ENCODE measurements around the gene RPP25L.

RPP25L gene

GRCh38 chr9:34580358-34580757 lies 31.5 kb downstream of the RPP25L start:
- TF ChIP-seq CTCF (IDR thresholded peaks at IDR 0.05; ENCODE audit: insufficient read depth, low read length) (no peak), SPI1 (IDR thresholded peaks at IDR 0.05; ENCODE audit: borderline replicate concordance, low read depth) (no peak), POLR2AphosphoS5 (IDR thresholded peaks at IDR 0.05; ENCODE audit: low read depth) (no peak), REST (IDR thresholded peaks at IDR 0.05; ENCODE audit: insufficient replicate concordance, low read depth) (no peak), GABPA (IDR thresholded peaks at IDR 0.05; ENCODE audit: low read depth) (no peak)
- Histone ChIP-seq H3K27ac (replicated peaks) (no peak overlapping the region), H3K4me3 (replicated peaks; ENCODE audit: insufficient read depth, low read length) (no peak overlapping the region), H3K27me3 (ENCODE audit: insufficient read depth, poor library complexity, severe bottlenecking) (peaks cover 46% of the 10 kb centered on the region)
- no peak for DNase-seq (ENCODE audit: low read depth in 1 of 2, low spot score in 1 of 2)

- TF ChIP-seq SPI1 (IDR thresholded peaks at IDR 0.05; ENCODE audit: borderline replicate concordance, low read depth): no peak
- H3K27ac ChIP-seq (replicated peaks): no peak overlapping the region
- H3K4me3 ChIP-seq (replicated peaks; ENCODE audit: insufficient read depth, low read length): no peak overlapping the region
- peaks cover 48% of the 10 kb centered on the region for H3K27me3 ChIP-seq (ENCODE audit: insufficient read depth, poor library complexity, severe bottlenecking)
- no peak for DNase-seq (ENCODE audit: low read depth in 1 of 2, low spot score in 1 of 2)
These were observed 32.1 kb downstream of the RPP25L start for GRCh38 chr9:34579808-34580163.

- TF ChIP-seq CTCF (IDR thresholded peaks at IDR 0.05; ENCODE audit: insufficient read depth, low read length): no peak
- no peak for TF ChIP-seq SPI1 (IDR thresholded peaks at IDR 0.05; ENCODE audit: borderline replicate concordance, low read depth)
- no peak for TF ChIP-seq REST (IDR thresholded peaks at IDR 0.05; ENCODE audit: insufficient replicate concordance, low read depth)
- TF ChIP-seq GABPA (IDR thresholded peaks at IDR 0.05; ENCODE audit: low read depth): no peak
- TF ChIP-seq POLR2AphosphoS5 (IDR thresholded peaks at IDR 0.05; ENCODE audit: low read depth): no peak
- no peak for DNase-seq (ENCODE audit: low read depth in 1 of 2, low spot score in 1 of 2)
- H3K27ac ChIP-seq (replicated peaks): no peak overlapping the region
- H3K27me3 ChIP-seq (ENCODE audit: insufficient read depth, poor library complexity, severe bottlenecking): peaks cover 53% of the 10 kb centered on the region
- H3K4me3 ChIP-seq (replicated peaks; ENCODE audit: insufficient read depth, low read length): no peak overlapping the region
These were observed 32.6 kb downstream of the RPP25L start for GRCh38 chr9:34579104-34579807.

- TF ChIP-seq CTCF (IDR thresholded peaks at IDR 0.05; ENCODE audit: insufficient read depth, low read length): no peak
- TF ChIP-seq POLR2AphosphoS5 (IDR thresholded peaks at IDR 0.05; ENCODE audit: low read depth): no peak
- no peak for DNase-seq (ENCODE audit: low read depth in 1 of 2, low spot score in 1 of 2)
- Histone ChIP-seq H3K27ac (replicated peaks) (no peak overlapping the region), H3K4me3 (replicated peaks; ENCODE audit: insufficient read depth, low read length) (no peak overlapping the region), H3K27me3 (ENCODE audit: insufficient read depth, poor library complexity, severe bottlenecking) (peaks cover 51% of the 10 kb centered on the region)
These were observed 33.4 kb downstream of the RPP25L start for GRCh38 chr9:34578241-34579103.
